Keratinocyte (primary cell): ENCODE measurements around the gene VPS37C. TPM values are rescaled to one million over a fixed set of nuclear protein-coding genes. Genes with fewer than 3 reads are reported as not detected.

Source experiments
- DNase-seq: peaks from one replicate; pipeline ENCODE4 v3.0.0-alpha.2; 2011; ENCODE audit warnings: low read depth, missing footprints, low spot score
- FAIRE-seq: peaks from 2 replicates; lab custom pipeline; 2011; peaks lifted over from hg19 to GRCh38; lab: Jason Lieb, UNC
- H2AFZ ChIP-seq: 2 replicates; pipeline ENCODE4 v1.6.0; 2012; ENCODE audit warnings: low read length, control low read depth, inconsistent platforms; ENCODE audit not compliant: control insufficient read depth
- H3K27ac ChIP-seq: 2 replicates; pipeline ENCODE4 v1.5.1; 2011; ENCODE audit warnings: low read length; ENCODE audit not compliant: control insufficient read depth, insufficient read depth
- H3K27me3 ChIP-seq: 3 replicates; pipeline ENCODE4 v1.6.0; 2011; ENCODE audit warnings: low read length; ENCODE audit not compliant: control insufficient read depth, insufficient read depth; ENCODE audit errors: extremely low read depth
- H3K36me3 ChIP-seq, 2 experiments: 2 replicates in 1 of 2; 3 replicates in 1 of 2; pipeline ENCODE4 v1.5.1; 2011; ENCODE audit warnings: low read length in 2 of 2, mild to moderate bottlenecking in 1 of 2; ENCODE audit not compliant: control insufficient read depth in 2 of 2, insufficient read depth in 2 of 2; ENCODE audit errors: extremely low read depth in 1 of 2
- H3K4me1 ChIP-seq: 3 replicates; pipeline ENCODE4 v1.5.1; 2011; ENCODE audit warnings: low read length; ENCODE audit not compliant: control insufficient read depth, insufficient read depth; ENCODE audit errors: extremely low read depth
- H3K4me2 ChIP-seq: 3 replicates; pipeline ENCODE4 v1.6.0; 2011; ENCODE audit warnings: low read depth, low read length; ENCODE audit not compliant: control insufficient read depth, insufficient read depth; ENCODE audit errors: extremely low read depth
- H3K4me3 ChIP-seq, 3 experiments: fragments of 200-600 bp in 1 of 3; sonication (generic) in 1 of 3; 2 replicates in 2 of 3; 3 replicates in 1 of 3; pipeline ENCODE4 v1.5.1; 2011 to 2016; ENCODE audit warnings: low read length in 3 of 3, mild to moderate bottlenecking in 3 of 3, control low read depth in 2 of 3, inconsistent platforms in 1 of 3, low read depth in 1 of 3, mixed read lengths in 1 of 3, mixed run types in 1 of 3, moderate library complexity in 1 of 3; ENCODE audit not compliant: control insufficient read depth in 2 of 3, insufficient read depth in 2 of 3; ENCODE audit errors: extremely low read depth in 1 of 3
- H3K79me2 ChIP-seq: 2 replicates; pipeline ENCODE4 v1.6.0; 2012; ENCODE audit warnings: low read length; ENCODE audit not compliant: control insufficient read depth, insufficient read depth
- H3K9ac ChIP-seq: 3 replicates; pipeline ENCODE4 v1.6.0; 2011; ENCODE audit warnings: low read length; ENCODE audit not compliant: control insufficient read depth, insufficient read depth; ENCODE audit errors: extremely low read depth
- H3K9me1 ChIP-seq: 3 replicates; pipeline ENCODE4 v1.6.0; 2011; ENCODE audit warnings: low read length; ENCODE audit not compliant: control insufficient read depth, insufficient read depth; ENCODE audit errors: extremely low read depth
- H3K9me3 ChIP-seq: 2 replicates; pipeline ENCODE4 v1.5.1; 2012; ENCODE audit warnings: low read depth, low read length; ENCODE audit not compliant: control insufficient read depth
- H4K20me1 ChIP-seq: 3 replicates; pipeline ENCODE4 v1.6.0; 2011; ENCODE audit warnings: low read length; ENCODE audit not compliant: control insufficient read depth, insufficient read depth; ENCODE audit errors: extremely low read depth
- EZH2 ChIP-seq: IDR thresholded peaks from one replicate; pipeline ENCODE4 v1.6.1; 2012; ENCODE audit warnings: inconsistent platforms, mild to moderate bottlenecking, low read length, moderate library complexity
- dilution Hi-C: fragments of 300-500 bp; cut with MboI; formaldehyde crosslinking; loops from one replicate; pipeline ENCODE4 v1.7.0; 2020; ENCODE audit warnings: low sequenced_read_pairs; ENCODE audit not compliant: extremely low pct_ligation_motif_present
- polyA plus RNA-seq, 5 experiments: library from polyadenylated mRNA; depleted of rRNA in 3 of 5; stranded (reverse) in 3 of 5; stranded (forward) in 1 of 5; unstranded in 1 of 5; fragments of >200 nt; gene quantifications; 1 replicate in 1 of 5; 2 replicates in 3 of 5; 3 replicates in 1 of 5; pipeline versions ENCODE4 v1.2.1 to v1.2.3, GENCODE V29; 2011 to 2012; ENCODE audit warnings: missing spikeins in 2 of 5, low read depth in 1 of 5, low replicate concordance in 1 of 5
- TF ChIP-seq, protein P1 (sequence below), 3 experiments: IDR thresholded peaks in 1 of 3; conservative IDR thresholded peaks in 1 of 3; optimal IDR thresholded peaks in 1 of 3; 2 replicates in 2 of 3; 3 replicates in 1 of 3; pipeline versions ENCODE3 to v1.5.1; 2011; ENCODE audit warnings: low read length in 3 of 3, mild to moderate bottlenecking in 3 of 3, moderate library complexity in 2 of 3, control low read depth in 1 of 3, inconsistent platforms in 1 of 3; ENCODE audit not compliant: insufficient read depth in 2 of 3; ENCODE audit errors: extremely low read depth in 1 of 3

VPS37C gene
- polyA plus RNA-seq, 1 donor (not counting 4 experiments of a cell fraction or from before 2014, with no cell fraction given) = 8.0 TPM

DNA sequence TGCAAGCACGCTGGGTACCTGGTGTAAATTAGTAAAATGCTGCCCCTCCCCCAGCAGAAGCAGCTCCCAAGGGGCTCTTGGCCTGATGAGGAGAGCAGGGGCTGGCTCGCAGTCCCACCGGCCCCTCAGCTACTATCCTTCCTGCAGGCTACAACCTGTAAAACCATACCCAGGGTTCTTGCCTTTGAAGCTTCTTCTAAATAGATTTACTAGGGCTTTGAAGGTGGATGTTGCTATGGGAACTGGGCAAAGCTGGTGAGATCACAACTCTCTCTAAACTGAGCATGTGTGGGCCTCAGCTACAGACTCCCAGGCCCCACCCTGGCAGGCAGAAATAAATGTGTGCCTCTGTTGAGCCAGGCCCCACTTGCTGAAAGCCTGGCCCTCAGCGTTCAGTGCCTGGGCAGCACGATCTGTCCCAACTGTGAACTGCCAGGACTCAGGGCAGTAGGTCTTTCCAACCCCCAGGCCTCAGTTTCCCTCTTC, 40.5 kb downstream of the VPS37C start:
- peaks cover 4% of the 10 kb centered on the region for H3K27me3 ChIP-seq
- H2AFZ ChIP-seq = no peak overlapping the region
- H4K20me1 ChIP-seq = no peaks in the 10 kb centered on the region
- FAIRE-seq (no peak), DNase-seq (no peak)
- TF ChIP-seq, protein P1, sequence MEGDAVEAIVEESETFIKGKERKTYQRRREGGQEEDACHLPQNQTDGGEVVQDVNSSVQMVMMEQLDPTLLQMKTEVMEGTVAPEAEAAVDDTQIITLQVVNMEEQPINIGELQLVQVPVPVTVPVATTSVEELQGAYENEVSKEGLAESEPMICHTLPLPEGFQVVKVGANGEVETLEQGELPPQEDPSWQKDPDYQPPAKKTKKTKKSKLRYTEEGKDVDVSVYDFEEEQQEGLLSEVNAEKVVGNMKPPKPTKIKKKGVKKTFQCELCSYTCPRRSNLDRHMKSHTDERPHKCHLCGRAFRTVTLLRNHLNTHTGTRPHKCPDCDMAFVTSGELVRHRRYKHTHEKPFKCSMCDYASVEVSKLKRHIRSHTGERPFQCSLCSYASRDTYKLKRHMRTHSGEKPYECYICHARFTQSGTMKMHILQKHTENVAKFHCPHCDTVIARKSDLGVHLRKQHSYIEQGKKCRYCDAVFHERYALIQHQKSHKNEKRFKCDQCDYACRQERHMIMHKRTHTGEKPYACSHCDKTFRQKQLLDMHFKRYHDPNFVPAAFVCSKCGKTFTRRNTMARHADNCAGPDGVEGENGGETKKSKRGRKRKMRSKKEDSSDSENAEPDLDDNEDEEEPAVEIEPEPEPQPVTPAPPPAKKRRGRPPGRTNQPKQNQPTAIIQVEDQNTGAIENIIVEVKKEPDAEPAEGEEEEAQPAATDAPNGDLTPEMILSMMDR (optimal IDR thresholded peaks at IDR 0.05 in 1 of 3, IDR thresholded peaks at IDR 0.05 in 1 of 3, conservative IDR thresholded peaks at IDR 0.05 in 1 of 3; ENCODE audit: extremely low read depth in 1 of 3, insufficient read depth in 2 of 3, low read length in 3 of 3) = no peak
- no peak for TF ChIP-seq EZH2
- no peak overlapping the region for H3K9ac ChIP-seq
- peaks cover 3% of the 10 kb centered on the region for H3K4me1 ChIP-seq
- H3K36me3 ChIP-seq = no peaks in the 10 kb centered on the region
- H3K4me2 ChIP-seq = no peak overlapping the region
- no peaks in the 10 kb centered on the region for H3K9me3 ChIP-seq
- dilution Hi-C loops = no loop called here
- H3K9me1 ChIP-seq = no peaks in the 10 kb centered on the region
- no peaks in the 10 kb centered on the region for H3K79me2 ChIP-seq
- H3K4me3 ChIP-seq = no peak overlapping the region
- H3K27ac ChIP-seq = no peak overlapping the region

DNA sequence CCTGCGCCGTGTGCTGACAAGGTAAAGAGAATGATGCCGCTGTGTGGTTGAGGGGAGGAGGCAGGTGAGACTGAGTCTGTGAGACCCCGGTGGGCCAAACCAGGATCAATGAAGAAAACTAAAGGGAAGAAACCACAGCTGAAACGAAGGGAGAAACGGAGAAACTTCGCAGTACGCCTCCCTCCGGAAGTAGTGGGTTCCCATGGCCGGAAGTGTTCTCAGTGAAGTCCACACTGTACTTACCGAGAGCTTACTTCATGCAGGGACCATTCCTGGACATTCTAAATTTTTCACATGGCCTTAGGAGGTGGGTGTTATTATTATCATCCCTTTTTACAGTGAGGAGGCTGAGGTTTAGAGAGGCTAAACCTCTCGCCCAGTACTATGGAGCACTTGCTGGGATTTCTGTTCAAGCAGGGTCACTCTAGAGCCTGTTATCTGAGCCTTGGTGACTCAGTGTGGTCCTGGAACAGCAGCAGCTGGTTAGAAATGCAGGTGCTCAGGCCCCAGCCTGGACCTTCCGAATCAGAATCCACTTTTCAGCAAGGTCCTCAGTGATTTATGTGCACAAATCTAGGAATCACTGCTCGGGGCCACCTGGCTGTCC, 41.0 kb downstream of the VPS37C start:
- FAIRE-seq = no peak
- no peak for DNase-seq
- dilution Hi-C loops = no loop called here
- peaks cover 4% of the 10 kb centered on the region for H3K27me3 ChIP-seq
- H3K36me3 ChIP-seq = no peaks in the 10 kb centered on the region
- no peaks in the 10 kb centered on the region for H4K20me1 ChIP-seq
- no peak overlapping the region for H3K9ac ChIP-seq
- H3K4me3 ChIP-seq = no peak overlapping the region
- H3K9me1 ChIP-seq = no peaks in the 10 kb centered on the region
- no peak for TF ChIP-seq EZH2
- TF ChIP-seq, protein P1 (optimal IDR thresholded peaks at IDR 0.05 in 1 of 3, IDR thresholded peaks at IDR 0.05 in 1 of 3, conservative IDR thresholded peaks at IDR 0.05 in 1 of 3; ENCODE audit: extremely low read depth in 1 of 3, insufficient read depth in 2 of 3, low read length in 3 of 3) = no peak
- no peak overlapping the region for H3K27ac ChIP-seq
- no peaks in the 10 kb centered on the region for H3K9me3 ChIP-seq
- H3K79me2 ChIP-seq = no peaks in the 10 kb centered on the region
- no peak overlapping the region for H2AFZ ChIP-seq
- H3K4me2 ChIP-seq = no peak overlapping the region
- peaks cover 3% of the 10 kb centered on the region for H3K4me1 ChIP-seq
